T-helper 17 cell (primary cell): Measurements from ENCODE around the gene THSD7A. TPM values are rescaled to one million over a fixed set of nuclear protein-coding genes. Genes with fewer than 3 reads are reported as not detected.

ENCODE experiments used
- ATAC-seq: fragments of 150-1000 bp; cut with Tn5 transposase; 2 replicates; pipeline ENCODE4 v1.10.0; 2021; ENCODE audit warnings: mild to moderate bottlenecking, moderate library complexity
- DNase-seq, 3 donors: peaks; one replicate each; pipeline versions ENCODE4 v3.0.0 to v3.0.0-alpha.2; 2020 to 2021
- H3K9me3 ChIP-seq: one replicate; pipeline ENCODE4 v1.7.0; 2013; ENCODE audit warnings: low read length, mild to moderate bottlenecking; ENCODE audit not compliant: control insufficient read depth, poor library complexity, severe bottlenecking
- H3K27ac Mint-ChIP-seq: one replicate; pipeline ENCODE4 v1.8.0; 2022; ENCODE audit warnings: mild to moderate bottlenecking, moderate library complexity, mixed read lengths
- H3K27me3 Mint-ChIP-seq: one replicate; pipeline ENCODE4 v1.8.0; 2022; ENCODE audit warnings: mixed read lengths
- H3K36me3 Mint-ChIP-seq: one replicate; pipeline ENCODE4 v1.8.0; 2022; ENCODE audit warnings: low read depth, mixed read lengths
- H3K4me1 Mint-ChIP-seq: one replicate; pipeline ENCODE4 v1.8.0; 2022; ENCODE audit warnings: mild to moderate bottlenecking, mixed read lengths
- H3K4me3 Mint-ChIP-seq: one replicate; pipeline ENCODE4 v1.8.0; 2022; ENCODE audit warnings: mild to moderate bottlenecking, moderate library complexity, mixed read lengths
- total RNA-seq, 4 donors: library from RNA in 2 of 4; stranded (reverse) in 2 of 4; gene quantifications; one replicate each; pipeline ENCODE4 v1.2.3 and lab custom pipeline; 2022 to 2026

The THSD7A gene
- total RNA-seq, 2 donors from 2014 or later, result 0.07 TPM; not detected in 1

GRCh38 chr7:11737723-11738122 lies 94.3 kb downstream of the THSD7A start:
- Mint-ChIP-seq H3K4me1 (no peaks in the 10 kb centered on the region), H3K27me3 (no peaks in the 10 kb centered on the region), H3K4me3 (no peak overlapping the region), H3K36me3 (no peaks in the 10 kb centered on the region), H3K27ac (no peak overlapping the region)
- no peaks in the 10 kb centered on the region for H3K9me3 ChIP-seq
- no peak for DNase-seq
- ATAC-seq, result no peak

DNA sequence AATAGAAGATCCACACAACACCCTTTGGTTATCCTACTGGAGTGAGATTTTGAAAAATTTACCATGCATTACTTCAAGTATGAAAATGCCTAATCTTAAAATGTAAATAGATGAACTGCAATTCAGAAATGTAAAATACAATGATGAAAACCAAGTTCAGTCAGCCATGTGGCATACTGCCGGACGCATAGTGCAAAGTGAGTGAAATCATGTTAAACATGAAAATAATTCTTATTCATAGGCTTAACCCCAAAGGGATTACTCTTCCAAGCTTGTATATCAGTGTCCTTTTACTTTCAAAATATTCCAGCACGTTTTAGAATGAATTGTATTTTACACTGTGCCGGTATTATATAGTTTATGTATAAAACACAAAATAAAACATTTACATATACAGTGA lies 99.8 kb downstream of the THSD7A start:
- no peaks in the 10 kb centered on the region for H3K9me3 ChIP-seq
- H3K4me1 Mint-ChIP-seq, result no peaks in the 10 kb centered on the region
- H3K4me3 Mint-ChIP-seq, result no peak overlapping the region
- no peak for DNase-seq
- H3K27me3 Mint-ChIP-seq, result no peaks in the 10 kb centered on the region
- no peak overlapping the region for H3K27ac Mint-ChIP-seq
- no peaks in the 10 kb centered on the region for H3K36me3 Mint-ChIP-seq
- no peak for ATAC-seq

DNA sequence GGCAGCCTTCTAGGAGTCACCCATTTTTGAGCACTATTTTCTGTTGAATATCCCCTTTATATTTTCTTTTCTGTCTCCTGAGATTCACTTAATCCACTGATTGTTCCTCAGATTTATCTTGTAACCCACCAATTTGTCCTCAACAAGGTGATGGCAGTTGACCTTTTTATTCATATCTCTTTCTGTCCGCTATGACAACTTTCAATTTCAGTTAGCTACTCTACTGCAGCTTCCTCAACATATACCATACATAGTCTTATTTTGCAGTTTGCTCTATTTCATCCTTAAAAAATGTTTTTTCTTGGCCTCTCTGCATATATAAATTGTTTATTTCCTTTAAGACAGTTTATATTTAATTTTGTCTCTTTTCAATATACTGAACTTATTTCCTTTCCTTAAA lies 101.3 kb downstream of the THSD7A start:
- Mint-ChIP-seq H3K27me3 (no peaks in the 10 kb centered on the region), H3K36me3 (no peaks in the 10 kb centered on the region), H3K4me3 (no peak overlapping the region), H3K27ac (no peak overlapping the region), H3K4me1 (no peaks in the 10 kb centered on the region)
- ATAC-seq (no peak), DNase-seq (no peak)
- no peaks in the 10 kb centered on the region for H3K9me3 ChIP-seq

DNA sequence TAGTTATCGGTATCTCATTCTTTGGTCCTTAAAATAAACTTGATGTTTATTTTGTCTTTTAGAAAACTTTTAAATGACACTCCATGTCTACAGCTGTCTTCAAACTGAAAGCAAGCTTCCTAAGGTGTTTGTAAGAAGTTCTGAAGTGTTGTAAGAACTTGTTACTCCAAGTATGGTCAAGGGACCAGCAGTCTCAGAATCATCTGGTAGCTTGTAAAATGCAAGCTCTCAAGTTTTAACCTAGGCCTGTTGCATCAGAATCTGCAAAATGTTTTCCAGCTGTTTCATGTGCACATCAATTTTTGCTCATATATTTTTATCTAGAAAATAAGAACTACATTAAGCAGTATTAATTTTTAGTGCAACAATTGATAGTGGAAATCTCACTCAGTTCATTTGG lies 104.1 kb downstream of the THSD7A start:
- Mint-ChIP-seq H3K4me1 (no peaks in the 10 kb centered on the region), H3K27ac (no peak overlapping the region), H3K27me3 (no peaks in the 10 kb centered on the region), H3K36me3 (no peaks in the 10 kb centered on the region), H3K4me3 (no peak overlapping the region)
- H3K9me3 ChIP-seq, result no peaks in the 10 kb centered on the region
- no peak for ATAC-seq
- no peak for DNase-seq

DNA sequence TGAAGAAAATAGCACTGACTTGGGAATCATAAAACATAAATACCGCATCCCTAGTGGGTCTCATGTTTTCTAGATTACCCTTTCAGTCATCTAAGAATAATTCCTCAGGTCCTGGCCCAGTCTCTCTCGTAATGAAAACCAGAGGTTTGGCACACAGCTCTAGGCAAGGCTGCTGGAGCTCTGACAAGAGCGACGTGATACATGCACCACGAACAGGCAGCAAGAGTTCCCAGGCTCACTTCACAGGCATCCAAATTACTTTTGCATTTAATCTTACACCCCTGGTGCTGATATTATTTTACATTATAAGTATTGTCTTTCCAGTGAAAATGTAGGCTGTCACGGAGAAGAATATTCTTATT lies 105.2 kb downstream of the THSD7A start:
- H3K4me3 Mint-ChIP-seq, result no peak overlapping the region

DNA sequence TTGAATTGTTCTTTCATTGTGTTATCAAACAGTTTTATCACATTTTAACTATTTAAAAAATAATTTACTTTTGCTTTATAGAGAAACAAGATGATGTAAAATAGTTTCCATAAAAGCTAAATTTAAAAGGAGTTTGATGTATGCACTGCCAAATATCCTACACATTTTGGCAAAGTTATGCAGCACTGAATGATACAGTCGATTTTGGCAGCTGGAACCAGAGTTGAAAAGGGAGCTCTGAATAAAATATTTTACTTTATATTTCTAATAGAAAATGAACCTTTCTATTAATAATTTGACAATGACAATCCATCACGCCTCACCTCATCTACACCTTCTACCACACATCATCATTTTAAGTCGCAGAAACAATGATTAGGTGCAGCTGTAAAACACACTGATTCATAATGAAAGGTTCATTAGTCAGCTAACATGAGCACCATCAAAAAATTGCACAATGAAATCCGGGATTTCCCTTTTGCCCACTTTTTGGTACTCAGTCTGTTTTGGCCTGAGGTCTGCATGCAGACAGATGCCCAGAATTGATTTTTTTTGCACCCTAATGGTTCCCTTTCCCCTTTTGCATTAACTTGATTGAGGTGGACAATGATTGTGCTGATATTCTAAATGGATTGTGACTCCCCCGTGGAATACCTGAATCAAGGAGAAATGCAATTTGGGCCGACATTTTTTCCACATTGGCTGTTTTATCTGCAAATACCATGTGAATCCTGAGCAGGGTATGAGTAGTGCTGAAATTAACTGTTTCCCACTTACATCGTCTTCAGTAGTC lies 105.8 kb downstream of the THSD7A start:
- no peaks in the 10 kb centered on the region for H3K9me3 ChIP-seq
- no peak for ATAC-seq

More for the DNA sequence above, 105.2 kb downstream of the THSD7A start:
- no peaks in the 10 kb centered on the region for H3K27me3 Mint-ChIP-seq
- H3K36me3 Mint-ChIP-seq, result no peaks in the 10 kb centered on the region
- ATAC-seq (no peak), DNase-seq (no peak)
- H3K27ac Mint-ChIP-seq, result no peak overlapping the region
- H3K9me3 ChIP-seq, result no peaks in the 10 kb centered on the region
- no peaks in the 10 kb centered on the region for H3K4me1 Mint-ChIP-seq

DNA sequence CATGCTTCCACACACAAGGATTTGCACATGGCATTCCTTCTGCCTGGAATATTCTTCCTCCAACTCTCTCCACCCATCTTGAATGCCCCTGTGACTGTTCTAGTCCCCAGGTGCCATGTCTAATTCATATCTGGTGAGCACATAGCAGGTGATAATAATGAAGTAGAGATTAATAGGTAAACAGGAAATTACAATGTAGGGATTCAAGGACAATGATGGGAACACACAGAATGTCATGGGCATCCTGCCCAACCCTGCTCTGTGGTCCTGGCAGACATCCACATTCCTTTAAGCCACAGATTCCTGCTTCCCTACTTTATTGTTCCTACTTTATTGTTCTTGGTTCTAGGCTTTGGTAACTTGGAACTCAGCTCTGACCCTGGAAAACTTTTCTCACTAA lies 115.8 kb downstream of the THSD7A start:
- no peaks in the 10 kb centered on the region for H3K9me3 ChIP-seq
- ATAC-seq, result no peak
- Mint-ChIP-seq H3K4me3 (no peak overlapping the region), H3K27me3 (no peaks in the 10 kb centered on the region), H3K36me3 (no peaks in the 10 kb centered on the region), H3K27ac (no peak overlapping the region), H3K4me1 (no peaks in the 10 kb centered on the region)
- DNase-seq, result no peak

More for the DNA sequence above, 105.8 kb downstream of the THSD7A start:
- no peak overlapping the region for H3K4me3 Mint-ChIP-seq
- H3K27me3 Mint-ChIP-seq, result no peaks in the 10 kb centered on the region
- no peak for DNase-seq
- no peaks in the 10 kb centered on the region for H3K36me3 Mint-ChIP-seq
- H3K27ac Mint-ChIP-seq, result no peak overlapping the region
- no peaks in the 10 kb centered on the region for H3K4me1 Mint-ChIP-seq

DNA sequence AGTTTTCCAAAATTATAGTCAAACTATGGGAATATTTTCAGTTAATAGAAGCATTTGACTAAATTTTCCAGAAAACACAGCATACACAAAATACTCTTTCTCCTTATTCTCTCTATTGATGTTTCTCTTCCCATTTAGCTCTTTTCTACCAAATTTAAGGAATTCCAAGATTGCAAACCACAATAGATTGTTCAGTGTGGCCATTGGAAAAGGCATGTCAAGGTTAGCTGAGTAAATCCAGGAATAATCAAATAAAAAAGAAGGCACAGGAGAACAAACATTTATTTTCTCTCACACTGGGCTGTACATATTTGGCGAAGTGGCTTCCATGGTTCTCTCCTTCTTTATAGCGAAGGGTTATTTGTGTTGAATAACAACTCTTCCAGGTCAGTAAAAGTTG lies 117.3 kb downstream of the THSD7A start:
- Mint-ChIP-seq H3K36me3 (no peaks in the 10 kb centered on the region), H3K4me3 (no peak overlapping the region), H3K27ac (no peak overlapping the region)

DNA sequence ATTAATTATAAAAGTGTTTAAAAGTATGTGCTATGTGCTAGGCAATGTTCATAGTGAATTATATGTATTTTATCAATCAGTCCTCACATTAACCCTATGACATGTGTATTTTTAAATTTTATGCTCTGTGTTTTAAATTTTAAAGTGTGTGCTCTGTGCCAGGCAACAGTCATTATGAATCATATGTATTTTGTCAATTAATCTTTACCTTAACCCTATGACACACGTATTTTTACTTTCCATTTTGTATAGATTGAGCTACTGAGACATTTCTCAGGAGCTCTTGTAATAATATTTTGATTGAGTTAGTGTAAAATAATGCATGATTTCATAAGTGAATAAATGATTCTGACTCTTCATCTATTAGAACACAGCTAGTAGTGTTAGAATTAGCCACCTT lies 117.8 kb downstream of the THSD7A start:
- H3K4me1 Mint-ChIP-seq, result no peaks in the 10 kb centered on the region
- DNase-seq, result no peak

More for the DNA sequence above, 117.3 kb downstream of the THSD7A start:
- DNase-seq (no peak), ATAC-seq (no peak)
- H3K27me3 Mint-ChIP-seq, result no peaks in the 10 kb centered on the region
- no peaks in the 10 kb centered on the region for H3K4me1 Mint-ChIP-seq
- no peaks in the 10 kb centered on the region for H3K9me3 ChIP-seq

DNA sequence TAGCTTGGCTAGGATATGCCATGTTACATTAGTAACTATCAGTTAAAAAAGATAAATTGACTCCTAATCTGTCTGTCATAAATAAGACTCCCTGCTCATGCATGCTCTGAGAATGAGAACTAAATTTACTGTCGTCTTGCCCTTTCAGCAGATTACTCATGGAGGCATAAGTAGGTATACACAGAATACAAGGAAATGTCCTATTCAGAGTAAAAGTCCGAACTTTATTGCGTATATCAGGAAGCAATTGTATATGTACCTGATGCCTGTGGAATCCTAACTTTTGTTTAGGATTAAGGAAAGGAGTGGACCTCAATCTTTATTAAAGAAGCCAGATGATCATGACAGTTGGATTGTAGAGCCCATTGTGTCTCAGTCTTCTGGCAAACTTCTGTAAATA lies 118.6 kb downstream of the THSD7A start:
- no peaks in the 10 kb centered on the region for H3K9me3 ChIP-seq
- DNase-seq, result no peak
- no peaks in the 10 kb centered on the region for H3K4me1 Mint-ChIP-seq
- no peak overlapping the region for H3K27ac Mint-ChIP-seq
- no peaks in the 10 kb centered on the region for H3K27me3 Mint-ChIP-seq
- no peaks in the 10 kb centered on the region for H3K36me3 Mint-ChIP-seq
- no peak for ATAC-seq
- H3K4me3 Mint-ChIP-seq, result no peak overlapping the region

More for the DNA sequence above, 117.8 kb downstream of the THSD7A start:
- ATAC-seq, result no peak
- Mint-ChIP-seq H3K27ac (no peak overlapping the region), H3K36me3 (no peaks in the 10 kb centered on the region), H3K4me3 (no peak overlapping the region), H3K27me3 (no peaks in the 10 kb centered on the region)
- no peaks in the 10 kb centered on the region for H3K9me3 ChIP-seq

DNA sequence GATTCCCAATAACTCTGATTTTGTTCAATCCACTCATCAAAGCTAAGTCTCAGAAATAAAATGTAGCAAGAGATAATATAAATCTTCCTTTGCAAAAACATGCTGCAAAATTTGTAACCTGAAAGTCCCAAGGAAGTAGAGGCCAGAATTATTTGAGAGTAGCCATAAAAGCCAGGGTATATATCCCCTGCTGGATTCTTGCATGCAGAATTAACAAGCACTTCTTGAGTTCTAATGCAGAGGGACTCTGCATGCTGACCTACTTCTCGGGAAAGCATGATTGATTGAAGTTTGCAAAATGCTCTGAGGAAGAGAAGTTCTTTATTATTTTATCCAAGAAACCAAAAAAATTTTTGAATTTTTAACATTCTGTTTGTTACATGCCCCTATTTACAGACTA lies 121.6 kb downstream of the THSD7A start:
- H3K36me3 Mint-ChIP-seq, result no peaks in the 10 kb centered on the region
- ATAC-seq (no peak), DNase-seq (no peak)
- no peaks in the 10 kb centered on the region for H3K9me3 ChIP-seq
- no peaks in the 10 kb centered on the region for H3K27me3 Mint-ChIP-seq
- no peaks in the 10 kb centered on the region for H3K4me1 Mint-ChIP-seq
- H3K27ac Mint-ChIP-seq, result no peak overlapping the region
- H3K4me3 Mint-ChIP-seq, result no peak overlapping the region

- no peaks in the 10 kb centered on the region for H3K9me3 ChIP-seq
- Mint-ChIP-seq H3K36me3 (no peaks in the 10 kb centered on the region), H3K4me1 (no peaks in the 10 kb centered on the region), H3K4me3 (no peak overlapping the region), H3K27me3 (no peaks in the 10 kb centered on the region), H3K27ac (no peak overlapping the region)
- no peak for DNase-seq
- ATAC-seq, result no peak
Observed at GRCh38 chr7:11709196-11709595, 122.8 kb downstream of the THSD7A start.

- ATAC-seq, result no peak
- H3K4me3 Mint-ChIP-seq, result no peak overlapping the region
Observed at GRCh38 chr7:11707606-11708193, 124.3 kb downstream of the THSD7A start.

More at GRCh38 chr7:11707606-11708193, 124.3 kb downstream of the THSD7A start:
- Mint-ChIP-seq H3K27me3 (no peaks in the 10 kb centered on the region), H3K36me3 (no peaks in the 10 kb centered on the region), H3K27ac (no peak overlapping the region), H3K4me1 (no peaks in the 10 kb centered on the region)
- H3K9me3 ChIP-seq, result no peaks in the 10 kb centered on the region
- DNase-seq, result no peak
